ENCODE results near the gene FBXL7.

DNA sequence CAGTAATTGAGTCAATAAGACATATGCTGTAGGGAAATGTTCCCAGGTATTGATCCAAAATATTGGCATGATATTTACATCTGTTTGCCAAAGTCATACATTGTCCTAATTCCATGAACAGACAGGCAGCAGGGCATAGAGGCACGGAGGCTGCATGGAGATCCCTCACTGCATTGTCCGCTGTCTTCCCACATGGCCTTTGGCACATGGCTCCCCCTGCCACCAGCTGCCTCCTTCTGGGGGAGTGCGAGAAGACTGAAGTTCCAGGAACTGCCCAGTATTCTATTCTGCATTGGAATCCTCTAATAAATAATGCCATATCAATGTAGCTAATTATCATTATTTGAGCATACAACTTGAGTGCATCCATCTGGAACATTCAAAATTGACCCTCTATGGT lies 269.0 kb downstream of the FBXL7 start:
- TF ChIP-seq, protein P1, sequence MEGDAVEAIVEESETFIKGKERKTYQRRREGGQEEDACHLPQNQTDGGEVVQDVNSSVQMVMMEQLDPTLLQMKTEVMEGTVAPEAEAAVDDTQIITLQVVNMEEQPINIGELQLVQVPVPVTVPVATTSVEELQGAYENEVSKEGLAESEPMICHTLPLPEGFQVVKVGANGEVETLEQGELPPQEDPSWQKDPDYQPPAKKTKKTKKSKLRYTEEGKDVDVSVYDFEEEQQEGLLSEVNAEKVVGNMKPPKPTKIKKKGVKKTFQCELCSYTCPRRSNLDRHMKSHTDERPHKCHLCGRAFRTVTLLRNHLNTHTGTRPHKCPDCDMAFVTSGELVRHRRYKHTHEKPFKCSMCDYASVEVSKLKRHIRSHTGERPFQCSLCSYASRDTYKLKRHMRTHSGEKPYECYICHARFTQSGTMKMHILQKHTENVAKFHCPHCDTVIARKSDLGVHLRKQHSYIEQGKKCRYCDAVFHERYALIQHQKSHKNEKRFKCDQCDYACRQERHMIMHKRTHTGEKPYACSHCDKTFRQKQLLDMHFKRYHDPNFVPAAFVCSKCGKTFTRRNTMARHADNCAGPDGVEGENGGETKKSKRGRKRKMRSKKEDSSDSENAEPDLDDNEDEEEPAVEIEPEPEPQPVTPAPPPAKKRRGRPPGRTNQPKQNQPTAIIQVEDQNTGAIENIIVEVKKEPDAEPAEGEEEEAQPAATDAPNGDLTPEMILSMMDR (conservative IDR thresholded peaks at IDR 0.05; ENCODE audit: low read depth in 2 of 2): peak in 1 of 2 experiments; percentile 26; a peak in 2 of 4 replicates
- TF ChIP-seq EZH2 (IDR thresholded peaks at IDR 0.05; ENCODE audit: low read depth, unreplicated experiment) (no peak), JUNB (IDR thresholded peaks at IDR 0.05; ENCODE audit: unreplicated experiment) (no peak), EZH2phosphoT487 (IDR thresholded peaks at IDR 0.05; ENCODE audit: unreplicated experiment) (no peak), STAT1 (IDR thresholded peaks at IDR 0.05; ENCODE audit: unreplicated experiment) (no peak), POLR2AphosphoS5 (IDR thresholded peaks at IDR 0.05; ENCODE audit: low read depth) (no peak), ZNF114 (CRISPR knock-in tag; IDR thresholded peaks at IDR 0.05) (no peak)
- TF ChIP-seq, protein P2, sequence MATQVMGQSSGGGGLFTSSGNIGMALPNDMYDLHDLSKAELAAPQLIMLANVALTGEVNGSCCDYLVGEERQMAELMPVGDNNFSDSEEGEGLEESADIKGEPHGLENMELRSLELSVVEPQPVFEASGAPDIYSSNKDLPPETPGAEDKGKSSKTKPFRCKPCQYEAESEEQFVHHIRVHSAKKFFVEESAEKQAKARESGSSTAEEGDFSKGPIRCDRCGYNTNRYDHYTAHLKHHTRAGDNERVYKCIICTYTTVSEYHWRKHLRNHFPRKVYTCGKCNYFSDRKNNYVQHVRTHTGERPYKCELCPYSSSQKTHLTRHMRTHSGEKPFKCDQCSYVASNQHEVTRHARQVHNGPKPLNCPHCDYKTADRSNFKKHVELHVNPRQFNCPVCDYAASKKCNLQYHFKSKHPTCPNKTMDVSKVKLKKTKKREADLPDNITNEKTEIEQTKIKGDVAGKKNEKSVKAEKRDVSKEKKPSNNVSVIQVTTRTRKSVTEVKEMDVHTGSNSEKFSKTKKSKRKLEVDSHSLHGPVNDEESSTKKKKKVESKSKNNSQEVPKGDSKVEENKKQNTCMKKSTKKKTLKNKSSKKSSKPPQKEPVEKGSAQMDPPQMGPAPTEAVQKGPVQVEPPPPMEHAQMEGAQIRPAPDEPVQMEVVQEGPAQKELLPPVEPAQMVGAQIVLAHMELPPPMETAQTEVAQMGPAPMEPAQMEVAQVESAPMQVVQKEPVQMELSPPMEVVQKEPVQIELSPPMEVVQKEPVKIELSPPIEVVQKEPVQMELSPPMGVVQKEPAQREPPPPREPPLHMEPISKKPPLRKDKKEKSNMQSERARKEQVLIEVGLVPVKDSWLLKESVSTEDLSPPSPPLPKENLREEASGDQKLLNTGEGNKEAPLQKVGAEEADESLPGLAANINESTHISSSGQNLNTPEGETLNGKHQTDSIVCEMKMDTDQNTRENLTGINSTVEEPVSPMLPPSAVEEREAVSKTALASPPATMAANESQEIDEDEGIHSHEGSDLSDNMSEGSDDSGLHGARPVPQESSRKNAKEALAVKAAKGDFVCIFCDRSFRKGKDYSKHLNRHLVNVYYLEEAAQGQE (IDR thresholded peaks at IDR 0.05; ENCODE audit: unreplicated experiment): no peak
- TF ChIP-seq, protein P3, sequence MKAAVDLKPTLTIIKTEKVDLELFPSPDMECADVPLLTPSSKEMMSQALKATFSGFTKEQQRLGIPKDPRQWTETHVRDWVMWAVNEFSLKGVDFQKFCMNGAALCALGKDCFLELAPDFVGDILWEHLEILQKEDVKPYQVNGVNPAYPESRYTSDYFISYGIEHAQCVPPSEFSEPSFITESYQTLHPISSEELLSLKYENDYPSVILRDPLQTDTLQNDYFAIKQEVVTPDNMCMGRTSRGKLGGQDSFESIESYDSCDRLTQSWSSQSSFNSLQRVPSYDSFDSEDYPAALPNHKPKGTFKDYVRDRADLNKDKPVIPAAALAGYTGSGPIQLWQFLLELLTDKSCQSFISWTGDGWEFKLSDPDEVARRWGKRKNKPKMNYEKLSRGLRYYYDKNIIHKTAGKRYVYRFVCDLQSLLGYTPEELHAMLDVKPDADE (IDR thresholded peaks at IDR 0.05): no peak
- TF ChIP-seq, protein P4, sequence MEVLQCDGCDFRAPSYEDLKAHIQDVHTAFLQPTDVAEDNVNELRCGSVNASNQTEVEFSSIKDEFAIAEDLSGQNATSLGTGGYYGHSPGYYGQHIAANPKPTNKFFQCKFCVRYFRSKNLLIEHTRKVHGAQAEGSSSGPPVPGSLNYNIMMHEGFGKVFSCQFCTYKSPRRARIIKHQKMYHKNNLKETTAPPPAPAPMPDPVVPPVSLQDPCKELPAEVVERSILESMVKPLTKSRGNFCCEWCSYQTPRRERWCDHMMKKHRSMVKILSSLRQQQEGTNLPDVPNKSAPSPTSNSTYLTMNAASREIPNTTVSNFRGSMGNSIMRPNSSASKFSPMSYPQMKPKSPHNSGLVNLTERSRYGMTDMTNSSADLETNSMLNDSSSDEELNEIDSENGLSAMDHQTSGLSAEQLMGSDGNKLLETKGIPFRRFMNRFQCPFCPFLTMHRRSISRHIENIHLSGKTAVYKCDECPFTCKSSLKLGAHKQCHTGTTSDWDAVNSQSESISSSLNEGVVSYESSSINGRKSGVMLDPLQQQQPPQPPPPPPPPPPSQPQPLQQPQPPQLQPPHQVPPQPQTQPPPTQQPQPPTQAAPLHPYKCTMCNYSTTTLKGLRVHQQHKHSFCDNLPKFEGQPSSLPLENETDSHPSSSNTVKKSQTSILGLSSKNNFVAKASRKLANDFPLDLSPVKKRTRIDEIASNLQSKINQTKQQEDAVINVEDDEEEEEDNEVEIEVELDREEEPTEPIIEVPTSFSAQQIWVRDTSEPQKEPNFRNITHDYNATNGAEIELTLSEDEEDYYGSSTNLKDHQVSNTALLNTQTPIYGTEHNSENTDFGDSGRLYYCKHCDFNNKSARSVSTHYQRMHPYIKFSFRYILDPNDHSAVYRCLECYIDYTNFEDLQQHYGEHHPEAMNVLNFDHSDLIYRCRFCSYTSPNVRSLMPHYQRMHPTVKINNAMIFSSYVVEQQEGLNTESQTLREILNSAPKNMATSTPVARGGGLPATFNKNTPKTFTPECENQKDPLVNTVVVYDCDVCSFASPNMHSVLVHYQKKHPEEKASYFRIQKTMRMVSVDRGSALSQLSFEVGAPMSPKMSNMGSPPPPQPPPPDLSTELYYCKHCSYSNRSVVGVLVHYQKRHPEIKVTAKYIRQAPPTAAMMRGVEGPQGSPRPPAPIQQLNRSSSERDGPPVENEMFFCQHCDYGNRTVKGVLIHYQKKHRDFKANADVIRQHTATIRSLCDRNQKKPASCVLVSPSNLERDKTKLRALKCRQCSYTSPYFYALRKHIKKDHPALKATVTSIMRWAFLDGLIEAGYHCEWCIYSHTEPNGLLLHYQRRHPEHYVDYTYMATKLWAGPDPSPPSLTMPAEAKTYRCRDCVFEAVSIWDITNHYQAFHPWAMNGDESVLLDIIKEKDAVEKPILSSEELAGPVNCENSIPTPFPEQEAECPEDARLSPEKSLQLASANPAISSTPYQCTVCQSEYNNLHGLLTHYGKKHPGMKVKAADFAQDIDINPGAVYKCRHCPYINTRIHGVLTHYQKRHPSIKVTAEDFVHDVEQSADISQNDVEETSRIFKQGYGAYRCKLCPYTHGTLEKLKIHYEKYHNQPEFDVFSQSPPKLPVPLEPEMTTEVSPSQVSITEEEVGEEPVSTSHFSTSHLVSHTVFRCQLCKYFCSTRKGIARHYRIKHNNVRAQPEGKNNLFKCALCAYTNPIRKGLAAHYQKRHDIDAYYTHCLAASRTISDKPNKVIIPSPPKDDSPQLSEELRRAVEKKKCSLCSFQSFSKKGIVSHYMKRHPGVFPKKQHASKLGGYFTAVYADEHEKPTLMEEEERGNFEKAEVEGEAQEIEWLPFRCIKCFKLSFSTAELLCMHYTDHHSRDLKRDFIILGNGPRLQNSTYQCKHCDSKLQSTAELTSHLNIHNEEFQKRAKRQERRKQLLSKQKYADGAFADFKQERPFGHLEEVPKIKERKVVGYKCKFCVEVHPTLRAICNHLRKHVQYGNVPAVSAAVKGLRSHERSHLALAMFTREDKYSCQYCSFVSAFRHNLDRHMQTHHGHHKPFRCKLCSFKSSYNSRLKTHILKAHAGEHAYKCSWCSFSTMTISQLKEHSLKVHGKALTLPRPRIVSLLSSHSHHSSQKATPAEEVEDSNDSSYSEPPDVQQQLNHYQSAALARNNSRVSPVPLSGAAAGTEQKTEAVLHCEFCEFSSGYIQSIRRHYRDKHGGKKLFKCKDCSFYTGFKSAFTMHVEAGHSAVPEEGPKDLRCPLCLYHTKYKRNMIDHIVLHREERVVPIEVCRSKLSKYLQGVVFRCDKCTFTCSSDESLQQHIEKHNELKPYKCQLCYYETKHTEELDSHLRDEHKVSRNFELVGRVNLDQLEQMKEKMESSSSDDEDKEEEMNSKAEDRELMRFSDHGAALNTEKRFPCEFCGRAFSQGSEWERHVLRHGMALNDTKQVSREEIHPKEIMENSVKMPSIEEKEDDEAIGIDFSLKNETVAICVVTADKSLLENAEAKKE (CRISPR knock-in tag; IDR thresholded peaks at IDR 0.05): no peak
